ENCODE measurements around the gene NPLOC4. TPM values are rescaled to one million over a fixed set of nuclear protein-coding genes. Genes with fewer than 3 reads are reported as not detected.
A peak's percentile ranks its signal among the peaks of the same experiment; 100 is the strongest.

NPLOC4 gene
- total and polyA plus RNA-seq, 9 of the 15 experiments (the other 6 are each of a cell fraction or from before 2014, with no cell fraction given) = 1.5 to 116 (median 64.5) TPM

- TF ChIP-seq ZNF449 (CRISPR knock-in tag; IDR thresholded peaks at IDR 0.05) (peak; percentile 80; the same call in 1 of the 2 replicates), SRSF7 (optimal IDR thresholded peaks at IDR 0.05; ENCODE audit: low read depth, low read length) (no peak), PBX2 (CRISPR knock-in tag; IDR thresholded peaks at IDR 0.05; ENCODE audit: low read depth) (no peak), PBX2 (tag; conservative IDR thresholded peaks at IDR 0.05; ENCODE audit: low read depth) (0 out of 2 replicates have a peak, but pooled peaks have one; percentile 32), ILK (tag; IDR thresholded peaks at IDR 0.05; ENCODE audit: borderline replicate concordance, low read depth) (no peak), SREBF2 (CRISPR knock-in tag; IDR thresholded peaks at IDR 0.05) (no peak), ZFP36 (IDR thresholded peaks at IDR 0.05; ENCODE audit: low read depth, low read length, partially characterized antibody) (peak; percentile 45), E2F4 (CRISPR knock-in tag; IDR thresholded peaks at IDR 0.05; ENCODE audit: low read depth) (no peak), FIP1L1 (IDR thresholded peaks at IDR 0.05; ENCODE audit: low read depth, low read length, poor library complexity, severe bottlenecking) (no peak), RAD51 (IDR thresholded peaks at IDR 0.05; ENCODE audit: borderline replicate concordance, low read depth) (no peak), HEY1 (CRISPR knock-in tag; IDR thresholded peaks at IDR 0.05; ENCODE audit: borderline replicate concordance) (no peak), NR2C1 (IDR thresholded peaks at IDR 0.05) (no peak), NR2C1 (tag; IDR thresholded peaks at IDR 0.05) (peak; percentile 90), ZNF140 (CRISPR knock-in tag; IDR thresholded peaks at IDR 0.05) (0 out of 2 replicates have a peak, but pooled peaks have one; percentile 20), POLR2B (IDR thresholded peaks at IDR 0.05; ENCODE audit: low read depth, partially characterized antibody) (peak; percentile 15), ZNF197 (CRISPR knock-in tag; IDR thresholded peaks at IDR 0.05; ENCODE audit: low read depth) (peak; percentile 35; the same call in 1 of the 2 replicates), ZFPM2 (CRISPR knock-in tag; IDR thresholded peaks at IDR 0.05) (no peak), POLR2AphosphoS5 (IDR thresholded peaks at IDR 0.05; ENCODE audit: control insufficient read depth, insufficient read depth, low read depth, low read length) (peak; percentile 20; the same call in 1 of the 2 replicates), FOXM1 (IDR thresholded peaks at IDR 0.05; ENCODE audit: low read depth) (no peak), FOXM1 (CRISPR knock-in tag; IDR thresholded peaks at IDR 0.05; ENCODE audit: low read depth) (no peak), PTRF (tag; IDR thresholded peaks at IDR 0.05) (peak; percentile 74; the same call in 1 of the 2 replicates), MTA3 (IDR thresholded peaks at IDR 0.05; ENCODE audit: borderline replicate concordance) (no peak)
Measured at GRCh38 chr17:81665205-81666091, 28.5 kb upstream of the NPLOC4 start (continued).

All from K562 (cell line).